GM23338 (cell line): Measurements from ENCODE around the gene ZDHHC1. TPM values are rescaled to one million over a fixed set of nuclear protein-coding genes. Genes with fewer than 3 reads are reported as not detected.

Experiments used
- ATAC-seq: fragments of 200-7000 bp; cut with Tn5 transposase; 3 replicates; pipeline ENCODE4 v1.9.1; 2020
- DNase-seq: peaks from one replicate; pipeline ENCODE4 v3.0.0-alpha.2; 2015; ENCODE audit warnings: low spot score
- H2AFZ ChIP-seq: fragments of 200-600 bp; sonication (generic); 2 replicates; pipeline ENCODE4 v1.8.0; 2016; ENCODE audit warnings: antibody characterized with exemption, mild to moderate bottlenecking, moderate library complexity
- H3F3A ChIP-seq: fragments of 200-600 bp; sonication (generic); replicated peaks from 2 replicates; pipeline ENCODE4 v1.8.0; 2017; ENCODE audit warnings: antibody characterized with exemption, mixed run types, low read depth
- H3K27ac ChIP-seq: fragments of 200-600 bp; sonication (generic); 2 replicates; pipeline ENCODE4 v1.6.1; 2016; ENCODE audit warnings: low read depth
- H3K27me3 ChIP-seq: fragments of 200-600 bp; sonication (generic); 2 replicates; pipeline ENCODE4 v1.8.0; 2016; ENCODE audit warnings: mild to moderate bottlenecking, mixed run types, moderate library complexity; ENCODE audit not compliant: insufficient read depth
- H3K36me3 ChIP-seq: fragments of 200-600 bp; sonication (generic); 2 replicates; pipeline ENCODE4 v1.8.0; 2016; ENCODE audit warnings: mild to moderate bottlenecking; ENCODE audit not compliant: insufficient read depth
- H3K4me1 ChIP-seq: fragments of 200-600 bp; sonication (generic); 2 replicates; pipeline ENCODE4 v1.8.0; 2016; ENCODE audit warnings: mild to moderate bottlenecking, moderate library complexity; ENCODE audit not compliant: insufficient read depth
- H3K4me2 ChIP-seq: fragments of 200-600 bp; sonication (generic); 2 replicates; pipeline ENCODE4 v1.7.1; 2017; ENCODE audit warnings: mixed run types
- H3K4me3 ChIP-seq: fragments of 200-600 bp; sonication (generic); 2 replicates; pipeline ENCODE4 v1.6.1; 2016; ENCODE audit warnings: mixed run types
- H3K79me2 ChIP-seq: fragments of 200-600 bp; sonication (generic); replicated peaks from 2 replicates; pipeline ENCODE4 v1.8.0; 2017; ENCODE audit warnings: mild to moderate bottlenecking; ENCODE audit not compliant: insufficient read depth
- H3K9me2 ChIP-seq: fragments of 200-600 bp; sonication (generic); 2 replicates; pipeline ENCODE4 v1.8.0; 2017; ENCODE audit not compliant: insufficient read depth
- H4K20me1 ChIP-seq: fragments of 200-600 bp; sonication (generic); replicated peaks from 2 replicates; pipeline ENCODE4 v1.8.0; 2017; ENCODE audit warnings: mild to moderate bottlenecking; ENCODE audit not compliant: insufficient read depth
- H3K27ac Mint-ChIP-seq: 2 replicates; pipeline ENCODE4 v1.8.0; 2020; ENCODE audit warnings: inconsistent platforms, mild to moderate bottlenecking, moderate library complexity, mixed read lengths
- H3K27me3 Mint-ChIP-seq: 3 replicates; pipeline ENCODE4 v1.8.0; 2022; ENCODE audit warnings: low read depth, mild to moderate bottlenecking, moderate library complexity, mixed read lengths, inconsistent platforms; ENCODE audit not compliant: insufficient read depth, poor library complexity
- H3K36me3 Mint-ChIP-seq: 3 replicates; pipeline ENCODE4 v1.8.0; 2021; ENCODE audit warnings: low read depth, mild to moderate bottlenecking, inconsistent platforms, moderate library complexity, mixed read lengths
- H3K4me1 Mint-ChIP-seq: 3 replicates; pipeline ENCODE4 v1.8.0; 2020; ENCODE audit warnings: mild to moderate bottlenecking, inconsistent platforms, mixed read lengths
- H3K4me3 Mint-ChIP-seq: 3 replicates; pipeline ENCODE4 v1.8.0; 2021; ENCODE audit warnings: moderate library complexity, mild to moderate bottlenecking, inconsistent platforms, mixed read lengths
- H3K9me3 Mint-ChIP-seq: 3 replicates; pipeline ENCODE4 v1.8.0; 2020; ENCODE audit warnings: moderate library complexity, mild to moderate bottlenecking, inconsistent platforms, mixed read lengths
- CREB1 ChIP-seq: fragments of 250-450 bp; sonication (Bioruptor Pico); IDR thresholded peaks from 2 replicates; pipeline ENCODE4 v1.5.0; 2020; ENCODE audit warnings: low read depth, mild to moderate bottlenecking, moderate library complexity
- CTCF ChIP-seq, 2 experiments: fragments of 200-600 bp in 1 of 2; sonication (generic) in 1 of 2; conservative IDR thresholded peaks; 2 replicates each; pipeline versions ENCODE4 v1.5.1 to v1.6.1; 2016 to 2017; ENCODE audit warnings: antibody characterized with exemption in 2 of 2, low read depth in 2 of 2, mild to moderate bottlenecking in 2 of 2, moderate library complexity in 1 of 2
- ETS1 ChIP-seq: IDR thresholded peaks from 2 replicates; pipeline ENCODE4 v1.6.1; 2016; ENCODE audit warnings: antibody characterized with exemption
- EZH2 ChIP-seq: fragments of 200-600 bp; sonication (generic); IDR thresholded peaks from one replicate; pipeline ENCODE4 v1.8.0; 2017; ENCODE audit warnings: antibody characterized with exemption, mild to moderate bottlenecking, low read depth; ENCODE audit not compliant: unreplicated experiment
- EZH2phosphoT487 ChIP-seq: fragments of 200-600 bp; sonication (generic); IDR thresholded peaks from one replicate; pipeline ENCODE4 v1.8.1; 2018; ENCODE audit warnings: antibody characterized with exemption; ENCODE audit not compliant: unreplicated experiment
- JUNB ChIP-seq: IDR thresholded peaks from one replicate; pipeline ENCODE4 v1.6.1; 2016; ENCODE audit warnings: antibody characterized with exemption; ENCODE audit not compliant: unreplicated experiment
- NANOG ChIP-seq: IDR thresholded peaks from 2 replicates; pipeline ENCODE4 v1.6.1; 2016; ENCODE audit warnings: antibody characterized with exemption, borderline replicate concordance
- STAT1 ChIP-seq: IDR thresholded peaks from one replicate; pipeline ENCODE4 v1.6.1; 2016; ENCODE audit warnings: antibody characterized with exemption; ENCODE audit not compliant: unreplicated experiment
- ZNF114 ChIP-seq: fragments of 250-450 bp; sonication (Bioruptor Pico); IDR thresholded peaks from 2 replicates; pipeline ENCODE4 v1.5.0; 2020; ENCODE audit warnings: mild to moderate bottlenecking, moderate library complexity
- ZNF331 ChIP-seq: fragments of 250-450 bp; sonication (Bioruptor Pico); IDR thresholded peaks from 2 replicates; pipeline ENCODE4 v1.5.0; 2020; ENCODE audit warnings: low read depth, mild to moderate bottlenecking, moderate library complexity
- ZNF462 ChIP-seq: fragments of 250-450 bp; sonication (Bioruptor Pico); IDR thresholded peaks from 2 replicates; pipeline ENCODE4 v1.5.0; 2020; ENCODE audit warnings: mild to moderate bottlenecking, moderate library complexity
- polyA plus RNA-seq: library from polyadenylated mRNA; unstranded; fragments of >200 nt; fragmentation: Nextera tagmentation; extraction: Ambion mirVana; gene quantifications from 2 replicates; pipeline ENCODE4 v1.2.1, GENCODE V29; 2016
- total RNA-seq: library from RNA; depleted of rRNA; stranded (reverse); fragments of >200 nt; shearing (Covaris generic); gene quantifications from 2 replicates; pipeline ENCODE4 v1.2.3, GENCODE V29; 2014
- TF ChIP-seq, protein P1 (sequence below): IDR thresholded peaks from one replicate; pipeline ENCODE4 v1.6.1; 2018; ENCODE audit warnings: antibody characterized with exemption; ENCODE audit not compliant: unreplicated experiment

Gene ZDHHC1
- total and polyA plus RNA-seq, 2 experiments from 2014 or later, result 1.4 to 2.7 TPM

- H3K9me3 Mint-ChIP-seq, result no peaks in the 10 kb centered on the region
- H3K4me3 ChIP-seq, result no peak overlapping the region
- H3K4me3 Mint-ChIP-seq, result no peak overlapping the region
- H3K4me2 ChIP-seq, result no peak overlapping the region
- no peak for TF ChIP-seq STAT1
- TF ChIP-seq, protein P1, sequence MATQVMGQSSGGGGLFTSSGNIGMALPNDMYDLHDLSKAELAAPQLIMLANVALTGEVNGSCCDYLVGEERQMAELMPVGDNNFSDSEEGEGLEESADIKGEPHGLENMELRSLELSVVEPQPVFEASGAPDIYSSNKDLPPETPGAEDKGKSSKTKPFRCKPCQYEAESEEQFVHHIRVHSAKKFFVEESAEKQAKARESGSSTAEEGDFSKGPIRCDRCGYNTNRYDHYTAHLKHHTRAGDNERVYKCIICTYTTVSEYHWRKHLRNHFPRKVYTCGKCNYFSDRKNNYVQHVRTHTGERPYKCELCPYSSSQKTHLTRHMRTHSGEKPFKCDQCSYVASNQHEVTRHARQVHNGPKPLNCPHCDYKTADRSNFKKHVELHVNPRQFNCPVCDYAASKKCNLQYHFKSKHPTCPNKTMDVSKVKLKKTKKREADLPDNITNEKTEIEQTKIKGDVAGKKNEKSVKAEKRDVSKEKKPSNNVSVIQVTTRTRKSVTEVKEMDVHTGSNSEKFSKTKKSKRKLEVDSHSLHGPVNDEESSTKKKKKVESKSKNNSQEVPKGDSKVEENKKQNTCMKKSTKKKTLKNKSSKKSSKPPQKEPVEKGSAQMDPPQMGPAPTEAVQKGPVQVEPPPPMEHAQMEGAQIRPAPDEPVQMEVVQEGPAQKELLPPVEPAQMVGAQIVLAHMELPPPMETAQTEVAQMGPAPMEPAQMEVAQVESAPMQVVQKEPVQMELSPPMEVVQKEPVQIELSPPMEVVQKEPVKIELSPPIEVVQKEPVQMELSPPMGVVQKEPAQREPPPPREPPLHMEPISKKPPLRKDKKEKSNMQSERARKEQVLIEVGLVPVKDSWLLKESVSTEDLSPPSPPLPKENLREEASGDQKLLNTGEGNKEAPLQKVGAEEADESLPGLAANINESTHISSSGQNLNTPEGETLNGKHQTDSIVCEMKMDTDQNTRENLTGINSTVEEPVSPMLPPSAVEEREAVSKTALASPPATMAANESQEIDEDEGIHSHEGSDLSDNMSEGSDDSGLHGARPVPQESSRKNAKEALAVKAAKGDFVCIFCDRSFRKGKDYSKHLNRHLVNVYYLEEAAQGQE, result no peak
- no peak for TF ChIP-seq EZH2phosphoT487
- no peak for TF ChIP-seq NANOG
- TF ChIP-seq CREB1 (CRISPR knock-in tag), result no peak
- no peak for TF ChIP-seq CTCF (conservative IDR thresholded peaks at IDR 0.05; ENCODE audit: low read depth in 2 of 2)
- TF ChIP-seq ZNF114 (CRISPR knock-in tag), result no peak
- TF ChIP-seq ZNF462 (CRISPR knock-in tag), result no peak
- TF ChIP-seq ETS1, result no peak
- no peak for TF ChIP-seq ZNF331 (CRISPR knock-in tag)
- no peak for TF ChIP-seq JUNB
- no peak for TF ChIP-seq EZH2
- no peak for ATAC-seq
- no peaks in the 10 kb centered on the region for H3F3A ChIP-seq
- peaks cover 10% of the 10 kb centered on the region for H3K4me1 Mint-ChIP-seq
- H3K36me3 ChIP-seq, result no peaks in the 10 kb centered on the region
- no peaks in the 10 kb centered on the region for H3K79me2 ChIP-seq
- peaks cover 6% of the 10 kb centered on the region; the same call in 1 of the 2 replicates for H4K20me1 ChIP-seq
- no peaks in the 10 kb centered on the region for H3K4me1 ChIP-seq
- no peaks in the 10 kb centered on the region for H3K27me3 ChIP-seq
- H3K36me3 Mint-ChIP-seq, result no peaks in the 10 kb centered on the region
- no peak overlapping the region for H2AFZ ChIP-seq
- no peaks in the 10 kb centered on the region for H3K9me2 ChIP-seq
- peaks cover 6% of the 10 kb centered on the region for H3K27me3 Mint-ChIP-seq
- H3K27ac ChIP-seq, result no peak overlapping the region
- no peak for DNase-seq
- no peak overlapping the region for H3K27ac Mint-ChIP-seq
Observed at GRCh38 chr16:67460961-67461360, 44.7 kb upstream of the ZDHHC1 start.
